KOPT-K1 (cell line): ENCODE data around the gene CCDC61.

ENCODE experiments used
- H3K27ac ChIP-seq: fragments of 200-600 bp; sonication (generic); 2 replicates; pipeline ENCODE4 v1.5.1; 2016; ENCODE audit warnings: antibody characterized with exemption, mild to moderate bottlenecking, low read depth, low read length; ENCODE audit not compliant: poor library complexity, severe bottlenecking
- H3K36me3 ChIP-seq: fragments of 200-600 bp; sonication (generic); 2 replicates; pipeline ENCODE4 v1.5.1; 2017; ENCODE audit warnings: antibody characterized with exemption, mild to moderate bottlenecking, low read length, moderate library complexity; ENCODE audit not compliant: insufficient read depth
- H3K9me3 ChIP-seq: fragments of 200-600 bp; sonication (generic); 2 replicates; pipeline ENCODE4 v1.5.1; 2017; ENCODE audit warnings: antibody characterized with exemption, low read length, mild to moderate bottlenecking; ENCODE audit not compliant: insufficient read depth, poor library complexity, severe bottlenecking

The CCDC61 gene

DNA sequence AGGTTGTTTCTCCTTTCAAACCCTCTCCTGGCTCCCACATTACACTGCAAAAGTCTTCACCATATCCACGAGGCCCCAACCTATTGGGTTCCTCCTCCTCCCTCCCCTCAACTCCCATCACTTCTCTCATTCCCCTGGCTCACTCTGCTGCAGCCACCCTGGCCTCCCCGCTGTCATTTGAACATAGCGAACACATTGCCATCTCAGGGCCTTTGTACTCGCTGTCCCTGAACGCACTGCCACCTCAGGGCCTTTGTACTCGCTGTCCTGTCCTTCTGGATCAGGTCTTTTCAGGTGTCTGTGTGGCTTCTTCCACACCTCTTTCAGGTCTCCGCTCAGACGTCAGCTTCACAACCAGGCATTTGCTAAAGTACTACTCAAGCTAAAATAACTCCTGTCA lies 1.7 kb downstream of the CCDC61 start:
- Histone ChIP-seq H3K27ac (no peak overlapping the region), H3K9me3 (no peaks in the 10 kb centered on the region), H3K36me3 (0 out of 2 replicates have a peak, but pooled peaks cover 3% of the 10 kb centered on the region)

GRCh38 chr19:45998834-45999233 lies 3.6 kb downstream of the CCDC61 start:
- no peak overlapping the region for H3K27ac ChIP-seq
- no peaks in the 10 kb centered on the region for H3K9me3 ChIP-seq
- H3K36me3 ChIP-seq, result peaks cover 13% of the 10 kb centered on the region

- Histone ChIP-seq H3K9me3 (no peaks in the 10 kb centered on the region), H3K36me3 (peaks cover 13% of the 10 kb centered on the region), H3K27ac (no peak overlapping the region)
Measured at GRCh38 chr19:45999653-46000121, 4.4 kb downstream of the CCDC61 start.

DNA sequence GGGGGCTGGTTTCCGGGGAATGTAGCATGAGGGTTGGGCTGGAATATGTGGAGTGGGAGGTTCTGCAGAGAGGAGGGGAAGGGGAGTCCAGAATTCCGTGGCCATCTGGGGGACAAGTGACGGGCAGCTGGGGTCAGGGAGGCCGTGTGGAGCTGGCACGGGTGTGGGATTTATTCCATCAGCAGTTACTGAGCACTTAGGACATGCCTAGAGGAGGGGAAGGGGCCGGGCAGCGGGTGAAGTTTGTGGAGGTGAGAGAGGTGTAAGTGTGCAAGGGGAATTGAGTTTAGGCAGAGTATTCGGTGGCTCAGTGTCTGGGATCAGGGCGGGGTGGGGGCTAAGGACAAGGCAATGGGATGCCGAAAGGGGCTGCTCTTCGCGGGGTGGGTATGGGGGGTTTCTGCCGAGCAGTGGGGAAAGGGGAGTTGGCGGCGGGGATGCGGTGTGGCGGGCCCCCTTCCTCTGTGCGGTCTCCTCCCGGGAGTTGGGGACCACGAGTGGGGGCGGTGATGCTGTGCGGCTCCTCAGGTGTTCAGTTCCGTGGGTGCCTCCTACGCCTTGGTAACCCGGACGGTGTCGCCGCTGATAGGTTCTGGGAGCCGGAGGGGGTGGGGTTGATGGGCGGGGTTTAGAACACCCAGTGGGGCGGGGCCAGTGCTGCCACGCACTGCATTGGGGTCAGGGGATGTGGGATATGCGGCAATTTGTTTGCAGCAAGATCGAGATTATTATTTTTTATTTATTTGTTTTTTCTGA lies 5.4 kb downstream of the CCDC61 start:
- Histone ChIP-seq H3K9me3 (no peaks in the 10 kb centered on the region), H3K27ac (no peak overlapping the region)

DNA sequence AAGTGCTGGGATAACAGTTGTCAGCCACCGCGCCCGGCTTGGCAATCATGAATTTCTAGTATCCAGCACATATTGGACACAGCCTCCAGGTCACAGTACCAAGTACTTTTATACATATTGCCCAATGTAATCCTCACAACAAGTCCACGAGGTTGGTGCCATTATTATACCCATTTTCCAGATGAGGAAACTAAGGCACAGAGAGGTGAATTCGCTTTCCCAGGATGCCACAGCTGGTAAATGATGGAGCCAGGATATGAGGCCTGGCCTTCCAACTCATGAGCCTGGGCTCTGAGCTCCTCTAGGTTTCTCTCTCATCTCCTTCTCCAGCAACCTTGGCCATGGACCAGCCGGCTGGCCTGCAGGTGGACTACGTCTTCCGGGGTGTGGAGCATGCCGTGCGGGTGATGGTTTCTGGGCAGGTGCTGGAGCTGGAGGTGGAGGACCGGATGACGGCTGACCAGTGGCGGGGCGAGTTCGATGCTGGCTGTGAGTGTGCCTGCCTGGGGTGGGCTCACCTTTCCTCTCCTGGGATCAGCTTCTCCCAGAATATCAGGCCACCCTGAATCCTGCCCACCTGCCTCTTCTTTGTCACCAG lies 7.5 kb downstream of the CCDC61 start:
- H3K9me3 ChIP-seq, result no peaks in the 10 kb centered on the region
- H3K36me3 ChIP-seq, result peaks cover 33% of the 10 kb centered on the region
- H3K27ac ChIP-seq, result no peak overlapping the region

More for the DNA sequence above, 5.4 kb downstream of the CCDC61 start:
- H3K36me3 ChIP-seq, result peaks cover 19% of the 10 kb centered on the region

DNA sequence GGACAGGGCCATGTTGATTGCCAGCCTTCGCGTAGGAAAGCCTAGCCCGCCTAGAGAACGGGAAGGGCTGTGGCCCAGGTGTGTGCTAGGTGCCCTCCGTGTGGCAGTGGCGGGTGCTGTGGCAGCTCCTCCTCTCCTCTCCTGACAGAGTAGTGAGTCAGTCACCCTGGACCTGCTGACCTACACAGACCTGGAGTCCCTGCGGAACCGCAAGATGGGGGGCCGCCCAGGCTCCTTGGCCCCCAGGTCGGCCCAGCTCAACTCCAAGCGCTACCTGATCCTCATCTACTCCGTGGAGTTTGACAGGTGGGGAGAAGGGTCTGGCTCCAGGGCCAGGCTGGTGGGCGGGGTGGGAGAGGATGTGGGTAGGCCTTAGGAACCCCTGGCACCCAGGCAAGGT lies 11.1 kb downstream of the CCDC61 start:
- Histone ChIP-seq H3K27ac (no peak overlapping the region), H3K9me3 (no peaks in the 10 kb centered on the region), H3K36me3 (peaks cover 36% of the 10 kb centered on the region)

- Histone ChIP-seq H3K9me3 (no peaks in the 10 kb centered on the region), H3K27ac (no peak overlapping the region), H3K36me3 (peaks cover 26% of the 10 kb centered on the region; the same call in 1 of the 2 replicates)
Measured at GRCh38 chr19:46009530-46010510, 14.6 kb downstream of the CCDC61 start.

DNA sequence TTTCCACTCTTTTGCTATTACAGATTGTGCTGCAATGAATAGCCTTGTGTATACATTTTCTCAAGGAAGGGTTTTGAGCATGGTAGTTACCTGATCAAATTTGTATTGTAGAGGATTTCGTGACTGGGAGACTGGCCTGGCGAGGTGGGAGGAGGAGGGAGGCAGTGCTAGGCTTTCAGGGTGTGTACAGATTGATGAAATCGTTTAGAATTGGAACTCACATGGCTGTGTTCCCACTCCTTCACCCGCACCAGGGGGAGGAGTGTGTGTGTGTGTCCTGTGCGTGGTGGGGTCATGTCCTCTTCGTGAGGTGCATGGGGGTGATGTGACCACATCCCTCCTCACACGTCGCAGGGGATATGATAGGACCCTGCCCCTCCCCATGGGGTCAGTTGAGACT lies 19.3 kb downstream of the CCDC61 start:
- H3K27ac ChIP-seq, result no peak overlapping the region
- H3K36me3 ChIP-seq, result peaks cover 26% of the 10 kb centered on the region
- no peaks in the 10 kb centered on the region for H3K9me3 ChIP-seq

GRCh38 chr19:46014941-46015686 lies 19.8 kb downstream of the CCDC61 start:
- Histone ChIP-seq H3K36me3 (peaks cover 26% of the 10 kb centered on the region), H3K27ac (no peak overlapping the region), H3K9me3 (no peaks in the 10 kb centered on the region)

- Histone ChIP-seq H3K27ac (no peak overlapping the region), H3K36me3 (peaks cover 26% of the 10 kb centered on the region), H3K9me3 (no peaks in the 10 kb centered on the region)
Measured at GRCh38 chr19:46015687-46016425, 20.6 kb downstream of the CCDC61 start.

DNA sequence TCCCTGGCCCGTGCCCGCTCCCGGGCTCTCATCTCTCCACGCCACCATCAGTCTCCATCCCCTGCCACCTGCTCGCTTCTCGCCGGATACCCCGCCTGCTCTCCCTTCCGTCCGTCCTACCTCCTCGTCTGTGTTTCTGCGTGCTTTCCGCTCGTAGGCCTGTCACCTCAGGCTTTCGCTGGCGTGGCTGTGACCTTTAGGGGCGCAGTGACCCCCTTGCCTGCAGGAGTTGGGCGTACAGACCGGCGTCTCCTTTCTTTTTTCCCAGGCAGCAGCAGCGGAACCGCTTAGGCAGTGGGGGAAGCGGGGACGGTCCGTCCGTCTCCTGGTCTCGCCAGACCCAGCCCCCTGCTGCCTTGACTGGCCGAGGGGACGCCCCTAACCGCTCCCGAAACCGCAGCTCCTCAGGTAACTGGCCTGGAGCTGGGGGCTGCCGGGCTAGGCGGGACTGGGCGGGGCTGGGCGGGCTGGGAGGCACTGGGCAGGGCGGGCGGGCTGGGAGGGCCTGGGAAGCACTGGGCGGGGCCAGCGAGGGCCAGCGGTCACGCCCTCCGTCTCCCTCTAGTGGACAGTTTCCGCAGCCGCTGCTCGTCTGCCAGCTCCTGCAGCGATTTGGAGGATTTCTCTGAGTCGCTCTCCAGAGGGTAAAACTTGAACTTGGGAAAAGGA lies 21.3 kb downstream of the CCDC61 start:
- peaks cover 26% of the 10 kb centered on the region for H3K36me3 ChIP-seq
- H3K9me3 ChIP-seq, result no peaks in the 10 kb centered on the region
- H3K27ac ChIP-seq, result no peak overlapping the region

DNA sequence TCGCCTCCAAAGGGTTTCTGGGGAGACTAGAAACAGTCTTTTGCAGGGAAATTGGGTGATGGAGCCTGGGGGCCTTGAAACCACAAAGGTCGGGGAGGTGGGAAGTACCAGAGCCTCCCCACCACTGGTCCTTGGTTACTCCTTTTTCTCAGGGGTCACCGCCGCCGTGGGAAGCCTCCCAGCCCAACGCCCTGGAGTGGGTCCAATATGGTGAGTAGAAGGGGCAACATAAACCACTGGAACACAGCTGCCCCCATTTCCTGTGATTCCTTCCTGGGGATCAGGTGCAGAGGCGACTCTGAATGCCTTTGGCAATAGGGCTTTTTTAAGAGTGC lies 21.8 kb downstream of the CCDC61 start:
- H3K27ac ChIP-seq, result no peak overlapping the region
- peaks cover 26% of the 10 kb centered on the region for H3K36me3 ChIP-seq
- H3K9me3 ChIP-seq, result no peaks in the 10 kb centered on the region

GRCh38 chr19:46017874-46018675 lies 22.8 kb downstream of the CCDC61 start:
- Histone ChIP-seq H3K27ac (no peak overlapping the region), H3K9me3 (no peaks in the 10 kb centered on the region), H3K36me3 (peaks cover 26% of the 10 kb centered on the region)
